Measurements from ENCODE around the gene COQ8B.
"Not testable (repeated sequence)": the region's sequence is repeated elsewhere in the genome, so short reads cannot be mapped to it uniquely, and the experiment has no call there.

The COQ8B gene

DNA sequence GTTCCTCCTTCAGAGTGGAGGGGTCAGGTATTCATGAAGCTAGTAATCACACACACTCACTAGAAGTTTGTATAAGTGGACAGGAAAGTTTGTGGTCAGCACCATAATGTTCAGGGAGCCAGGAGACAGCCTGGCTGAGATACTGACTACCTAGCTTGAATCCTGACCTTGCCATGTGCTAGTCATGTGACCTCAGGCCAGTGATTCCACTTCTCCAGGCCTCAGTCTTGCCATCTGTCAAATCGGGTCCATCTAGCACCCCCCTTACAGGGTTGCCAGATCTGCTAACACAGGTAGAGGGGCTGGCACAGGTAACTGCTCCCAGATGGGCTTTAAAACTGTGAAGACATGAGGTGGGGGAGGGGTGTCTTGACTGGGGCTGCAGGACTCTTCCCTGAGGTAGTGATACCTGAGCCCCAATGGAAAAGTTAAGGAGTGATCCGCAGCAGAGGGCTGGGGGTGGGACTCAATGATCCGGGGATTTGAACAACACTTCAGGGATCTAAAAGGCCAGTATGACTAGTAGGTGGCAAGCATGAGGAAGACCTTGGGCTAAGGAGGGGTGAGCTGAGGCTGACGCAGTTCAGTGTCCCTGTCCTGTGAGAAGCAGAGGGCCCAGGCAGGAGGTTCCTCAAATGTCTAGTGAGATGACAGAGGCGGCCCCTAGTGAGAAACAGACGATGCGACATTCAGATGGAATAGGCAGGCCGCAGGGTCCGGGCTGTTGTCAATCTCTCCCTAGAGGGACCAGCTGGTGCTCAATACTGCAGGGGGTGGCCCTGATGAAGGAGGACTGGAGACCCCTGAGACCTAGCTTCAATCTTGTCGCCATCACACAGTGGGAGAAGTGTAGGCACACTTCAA, 25.1 kb upstream of the COQ8B start:
- no peak for DNase-seq (ENCODE audit: low spot score)

DNA sequence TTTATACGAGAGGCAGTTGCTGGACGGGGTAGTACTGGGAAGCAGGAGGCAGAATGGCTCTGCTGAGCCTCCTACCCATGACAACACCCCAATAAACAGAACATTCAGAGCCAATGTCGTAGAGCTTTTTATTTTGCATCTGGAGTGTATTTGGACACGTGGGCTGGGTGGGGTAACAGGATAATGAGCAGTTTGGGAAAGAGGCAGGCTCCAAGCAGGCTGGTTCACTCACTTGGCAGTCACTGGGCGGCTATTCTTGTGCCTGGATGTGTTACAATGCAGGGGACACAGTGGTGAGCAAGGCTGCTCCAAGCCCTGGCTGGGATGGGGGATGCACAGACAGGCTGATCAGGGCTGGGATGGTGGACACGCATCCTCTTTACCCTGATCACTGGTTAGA, 24.1 kb upstream of the COQ8B start:
- DNase-seq (ENCODE audit: low spot score), result no peak

DNA sequence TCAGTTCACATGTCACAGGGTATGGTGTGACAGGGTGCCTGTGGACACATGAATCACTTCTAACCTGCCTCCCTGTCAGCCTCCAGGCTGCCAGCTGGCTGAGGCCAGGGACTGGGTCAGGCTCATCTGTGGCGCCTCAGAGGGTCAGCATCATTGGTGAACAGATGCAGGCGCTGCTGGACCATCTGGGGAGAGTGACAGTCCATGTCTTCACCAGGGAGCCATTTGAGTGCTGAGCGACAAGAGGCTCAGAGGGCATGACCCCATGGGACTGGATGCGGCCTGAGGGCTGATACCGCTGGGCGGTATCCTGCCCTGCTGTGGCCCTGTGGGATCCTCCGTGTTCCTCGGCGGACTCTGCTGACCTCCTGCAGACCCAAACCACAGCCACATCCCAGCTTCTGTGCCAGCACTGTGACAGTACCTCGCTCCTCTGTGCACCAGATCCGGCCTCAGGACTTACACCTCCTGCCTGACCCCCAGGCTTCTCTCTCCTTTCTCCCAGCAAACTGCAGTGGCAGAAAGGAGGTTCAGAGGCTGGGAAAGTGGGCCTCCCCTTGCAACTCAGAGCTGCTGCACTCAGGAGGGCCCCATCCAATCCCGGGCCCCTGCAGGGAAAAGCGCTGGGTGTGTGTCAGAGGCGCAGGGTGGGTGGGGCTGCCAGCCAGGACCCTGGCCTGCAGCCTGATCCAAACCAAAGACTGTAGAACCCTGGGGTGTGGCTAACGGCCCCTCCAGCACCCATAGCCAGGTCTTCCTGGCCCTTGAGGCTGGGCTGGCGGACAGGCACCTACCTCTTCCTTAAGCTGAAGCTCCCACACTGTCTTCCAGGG, 23.4 kb upstream of the COQ8B start:
- no peak for DNase-seq (ENCODE audit: low spot score)

DNA sequence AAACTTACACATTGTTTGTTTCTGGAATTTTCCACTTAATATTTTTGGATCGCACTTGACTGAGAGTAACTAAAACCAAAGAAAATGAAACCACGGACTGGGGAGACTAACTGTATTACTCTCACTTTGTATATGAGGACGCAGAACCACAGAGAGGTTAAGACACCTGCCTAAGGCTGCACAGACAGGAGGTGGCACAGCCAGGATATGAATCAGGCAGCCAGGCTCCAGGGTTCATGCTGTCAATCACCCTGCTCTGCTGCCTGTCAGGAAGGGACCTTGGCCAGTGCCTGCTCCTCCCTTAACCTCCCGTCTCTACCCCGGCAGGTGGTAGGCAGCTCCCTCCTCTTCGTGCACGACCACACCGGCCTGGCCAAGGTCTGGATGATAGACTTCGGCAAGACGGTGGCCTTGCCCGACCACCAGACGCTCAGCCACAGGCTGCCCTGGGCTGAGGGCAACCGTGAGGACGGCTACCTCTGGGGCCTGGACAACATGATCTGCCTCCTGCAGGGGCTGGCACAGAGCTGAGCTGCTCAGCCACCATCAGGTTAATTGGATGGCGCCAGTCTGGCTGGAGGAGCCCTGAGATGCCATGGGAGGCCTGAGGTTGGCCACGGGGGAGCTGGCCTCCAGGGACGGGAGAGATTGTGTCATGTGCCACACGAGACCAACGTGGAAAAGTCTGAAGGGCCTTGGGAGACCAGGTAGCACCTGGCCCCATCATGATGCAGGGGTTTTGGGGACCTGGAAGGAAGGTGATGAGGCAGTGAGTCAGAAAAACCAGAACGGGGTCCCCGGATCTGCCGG, 22.5 kb upstream of the COQ8B start:
- no peak for DNase-seq (ENCODE audit: low spot score)

DNA sequence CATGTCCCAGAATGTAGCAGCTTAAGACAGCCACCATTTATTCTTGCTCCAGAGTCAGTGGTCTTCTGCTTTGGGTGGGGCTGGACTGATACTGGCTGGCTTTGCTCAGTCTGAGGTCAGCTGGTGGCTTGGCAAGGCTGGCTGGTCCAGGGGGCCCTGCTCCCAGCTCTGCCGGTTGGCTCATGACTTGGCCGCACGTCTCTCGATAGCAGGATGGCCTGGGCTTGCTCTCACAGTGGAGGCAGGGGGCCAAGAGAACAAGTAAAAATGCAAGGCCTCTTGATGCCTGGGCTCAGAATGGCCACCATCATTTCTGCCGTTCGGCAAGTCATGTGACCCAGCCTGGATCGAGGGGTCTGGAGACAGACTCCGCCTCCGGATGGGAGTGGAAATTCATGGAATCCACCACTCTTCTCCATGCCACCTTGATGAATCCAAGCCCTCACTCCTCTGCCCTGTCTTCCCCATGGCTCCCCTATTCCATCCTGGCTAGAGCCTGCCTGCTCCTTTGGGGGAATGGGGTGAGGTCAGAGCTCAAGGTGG, 20.5 kb upstream of the COQ8B start:
- DNase-seq (ENCODE audit: low spot score), result no peak

DNA sequence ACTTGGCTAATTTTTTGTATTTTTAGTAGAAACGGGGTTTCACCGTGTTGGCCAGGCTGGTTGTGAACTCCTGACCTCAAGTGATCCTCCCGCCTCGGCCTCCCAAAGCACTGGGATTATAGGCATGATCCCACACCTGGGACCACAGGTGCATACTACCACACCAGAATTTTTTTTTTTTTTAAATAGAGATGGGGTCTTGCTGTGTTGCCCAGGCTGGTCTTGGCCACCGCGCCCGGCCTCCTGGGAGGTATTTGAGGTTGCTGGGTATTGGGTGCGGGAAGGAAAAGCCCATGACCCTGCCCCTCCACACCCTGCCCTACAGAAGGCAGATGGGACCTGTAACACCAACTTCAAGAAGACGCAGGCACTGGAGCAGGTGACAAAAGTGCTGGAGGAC, 20.0 kb upstream of the COQ8B start:
- DNase-seq (ENCODE audit: low spot score), result no peak

DNA sequence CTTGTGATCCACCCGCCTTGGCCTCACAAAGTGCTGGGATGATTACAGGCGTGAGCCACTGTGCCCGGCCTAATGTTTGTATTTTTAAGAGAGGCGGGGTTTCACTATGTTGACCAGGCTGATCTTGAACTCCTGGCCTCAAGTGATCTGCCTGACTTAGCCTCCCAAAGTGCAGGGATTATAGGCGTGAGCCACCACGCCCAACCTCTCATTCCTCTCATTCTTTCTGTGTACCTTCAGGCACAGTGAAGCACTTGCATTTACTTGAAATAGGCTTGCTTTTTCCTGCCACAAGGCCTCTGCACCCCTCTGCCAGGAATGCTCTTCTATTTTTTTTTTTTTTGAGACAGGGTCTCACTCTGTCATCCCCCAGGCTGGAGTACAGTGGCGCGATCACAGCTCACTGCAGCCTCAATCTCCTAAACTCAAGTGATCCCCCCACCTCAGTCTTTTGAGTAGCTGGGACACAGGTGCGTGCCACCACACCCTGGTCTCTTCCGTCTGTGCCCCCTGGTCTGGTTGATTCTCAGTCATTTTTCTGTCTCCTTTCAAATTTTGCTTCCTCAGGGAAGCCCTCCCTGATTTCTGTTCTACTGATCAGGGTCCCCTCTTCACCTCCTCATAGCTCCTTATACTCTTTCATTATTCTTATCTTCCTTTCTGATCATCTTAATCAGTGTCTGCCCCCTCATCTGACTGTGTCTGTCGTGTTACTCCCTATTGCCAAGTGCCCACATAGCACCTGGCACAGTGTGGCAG, 18.5 kb upstream of the COQ8B start:
- DNase-seq (ENCODE audit: low spot score), result no peak

DNA sequence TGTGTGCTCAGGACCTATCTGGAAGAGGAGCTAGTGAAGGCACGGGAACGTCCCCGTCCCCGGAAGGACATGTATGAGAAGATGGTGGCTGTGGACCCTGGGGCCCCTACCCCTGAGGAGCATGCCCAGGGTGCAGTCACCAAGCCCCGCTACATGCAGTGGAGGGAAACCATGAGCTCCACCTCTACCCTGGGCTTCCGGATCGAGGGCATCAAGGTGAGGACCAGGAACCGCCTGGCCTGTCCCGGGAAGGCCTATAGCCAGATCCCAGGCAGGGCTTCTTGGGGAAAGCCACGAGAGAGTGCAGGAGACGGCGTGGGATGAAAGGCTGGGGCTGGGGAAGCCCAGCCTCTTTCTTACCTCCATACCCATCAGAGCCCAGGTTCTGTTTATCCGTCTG, 16.5 kb upstream of the COQ8B start:
- no peak for DNase-seq (ENCODE audit: low spot score)

DNA sequence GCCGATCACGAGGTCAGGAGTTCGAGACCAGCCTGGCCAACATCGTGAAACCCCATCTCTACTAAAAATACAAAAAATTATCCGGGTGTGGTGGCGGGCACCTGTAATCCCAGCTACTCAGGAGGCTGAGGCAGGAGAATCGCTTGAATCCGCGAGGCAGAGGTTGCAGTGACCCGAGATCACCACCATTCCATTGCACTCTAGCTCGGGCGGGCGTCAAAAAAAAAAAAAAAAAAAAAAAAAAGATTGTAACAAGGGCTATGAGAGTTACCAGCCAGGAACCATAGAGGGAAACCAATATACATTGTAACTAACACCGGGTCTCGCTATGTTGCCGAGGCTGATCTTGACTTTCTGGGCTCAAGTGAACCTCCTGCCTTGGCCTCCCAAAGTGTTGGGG, 15.6 kb upstream of the COQ8B start:
- not testable (repeated sequence) for DNase-seq (ENCODE audit: low spot score)

DNA sequence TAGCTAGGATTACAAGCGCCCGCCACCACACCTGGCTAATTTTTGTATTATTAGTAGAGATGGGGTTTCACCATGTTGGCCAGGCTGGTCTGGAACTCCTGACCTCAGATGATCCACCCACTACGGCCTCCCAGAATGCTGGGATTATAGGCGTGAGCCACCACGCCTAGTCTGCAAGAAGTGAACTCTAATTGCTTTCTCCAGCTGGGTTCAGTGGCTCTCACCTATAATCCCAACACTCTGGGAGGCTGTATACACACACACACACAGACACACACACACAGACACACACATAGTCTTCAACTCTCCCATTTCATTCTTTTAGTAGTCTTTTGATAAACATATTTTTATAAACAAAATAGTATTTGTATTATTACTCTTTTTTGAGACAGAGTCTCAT, 13.4 kb upstream of the COQ8B start:
- DNase-seq (ENCODE audit: low spot score), result not testable (repeated sequence)

DNA sequence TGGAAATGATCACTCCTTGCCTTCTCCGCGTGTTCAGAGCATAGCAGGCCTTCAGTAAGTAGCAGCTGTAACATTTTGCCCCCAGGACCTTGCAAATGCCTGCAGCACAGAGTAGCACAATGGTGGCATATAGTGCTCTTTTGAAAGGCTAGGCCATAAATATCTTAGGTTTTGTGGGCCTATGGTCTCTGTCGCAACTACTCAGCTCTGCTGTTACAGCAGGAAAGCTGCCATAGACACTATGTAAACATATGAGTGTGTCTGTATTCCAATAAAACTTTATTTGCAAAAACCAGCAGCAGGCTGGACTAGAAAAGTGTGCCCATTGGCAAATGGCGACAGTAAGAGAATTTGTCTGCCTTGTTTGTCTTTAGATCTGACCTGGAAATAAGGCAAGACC, 9.6 kb upstream of the COQ8B start:
- DNase-seq (ENCODE audit: low spot score), result no peak

DNA sequence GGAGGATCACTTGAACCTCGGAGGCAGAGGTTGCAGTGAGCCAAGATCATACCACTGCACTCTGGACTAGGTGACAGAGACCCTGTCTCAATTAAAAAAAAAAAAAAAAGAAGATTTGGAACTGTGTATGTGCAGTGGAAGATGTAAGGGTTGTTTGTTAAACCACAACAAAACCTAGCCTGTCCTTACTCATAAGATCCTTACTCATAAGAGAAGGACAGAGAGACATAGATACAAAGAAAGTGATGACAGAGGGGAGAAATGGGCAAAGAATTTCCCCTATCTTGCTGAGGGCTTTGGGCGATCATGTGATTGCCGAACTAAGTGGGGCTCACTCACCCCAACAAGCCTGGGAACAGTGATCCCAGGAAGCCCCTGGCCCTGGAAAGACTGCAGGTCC, 8.2 kb upstream of the COQ8B start:
- DNase-seq (ENCODE audit: low spot score), result no peak

DNA sequence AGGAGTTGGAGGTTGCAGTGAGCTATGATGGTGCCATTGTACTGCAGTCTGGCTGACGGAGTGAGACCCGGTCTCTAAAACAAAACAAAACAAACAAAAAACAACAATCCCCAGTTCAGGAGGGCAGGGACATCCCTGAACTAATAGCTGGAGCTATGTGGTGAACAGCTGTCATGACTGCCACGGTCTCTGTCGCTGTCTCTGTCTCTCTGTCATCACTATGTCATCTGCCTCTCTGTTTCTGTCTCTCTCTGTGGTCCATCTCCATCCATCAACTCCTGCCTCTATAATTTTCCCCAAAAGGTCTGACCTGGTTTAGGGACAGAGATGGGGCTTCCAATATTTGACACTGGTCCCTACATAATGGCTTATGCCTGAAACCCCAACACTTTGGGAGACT, 7.6 kb upstream of the COQ8B start:
- no peak for DNase-seq (ENCODE audit: low spot score)

DNA sequence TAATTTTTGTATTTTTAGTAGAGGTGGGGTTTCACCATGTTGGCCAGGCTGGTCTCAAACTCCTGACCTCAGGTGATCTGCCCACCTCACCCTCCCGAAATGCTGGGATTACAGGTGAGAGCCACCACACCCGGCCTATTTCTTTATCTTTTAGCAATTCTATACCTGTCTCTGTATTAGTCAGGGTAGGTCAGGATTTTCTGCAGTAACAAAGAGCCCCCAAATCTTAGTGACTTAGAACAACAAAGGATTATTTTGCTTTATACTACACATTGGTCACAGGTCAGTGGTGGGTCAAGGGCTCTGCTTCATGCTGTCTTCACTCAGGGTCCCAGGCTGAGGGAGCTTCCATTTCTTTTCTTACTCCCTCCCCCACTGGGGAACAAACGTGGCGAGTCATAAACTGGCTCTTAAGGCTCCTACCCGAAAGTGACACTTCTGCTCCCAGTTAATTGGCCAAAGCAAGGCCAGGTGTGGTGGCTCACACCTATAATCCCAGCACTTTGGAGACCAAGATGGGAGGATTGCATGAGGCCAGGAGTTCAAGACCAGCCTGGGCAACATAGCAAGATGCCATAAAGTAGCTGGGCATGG, 7.1 kb upstream of the COQ8B start:
- no peak for DNase-seq (ENCODE audit: low spot score)

DNA sequence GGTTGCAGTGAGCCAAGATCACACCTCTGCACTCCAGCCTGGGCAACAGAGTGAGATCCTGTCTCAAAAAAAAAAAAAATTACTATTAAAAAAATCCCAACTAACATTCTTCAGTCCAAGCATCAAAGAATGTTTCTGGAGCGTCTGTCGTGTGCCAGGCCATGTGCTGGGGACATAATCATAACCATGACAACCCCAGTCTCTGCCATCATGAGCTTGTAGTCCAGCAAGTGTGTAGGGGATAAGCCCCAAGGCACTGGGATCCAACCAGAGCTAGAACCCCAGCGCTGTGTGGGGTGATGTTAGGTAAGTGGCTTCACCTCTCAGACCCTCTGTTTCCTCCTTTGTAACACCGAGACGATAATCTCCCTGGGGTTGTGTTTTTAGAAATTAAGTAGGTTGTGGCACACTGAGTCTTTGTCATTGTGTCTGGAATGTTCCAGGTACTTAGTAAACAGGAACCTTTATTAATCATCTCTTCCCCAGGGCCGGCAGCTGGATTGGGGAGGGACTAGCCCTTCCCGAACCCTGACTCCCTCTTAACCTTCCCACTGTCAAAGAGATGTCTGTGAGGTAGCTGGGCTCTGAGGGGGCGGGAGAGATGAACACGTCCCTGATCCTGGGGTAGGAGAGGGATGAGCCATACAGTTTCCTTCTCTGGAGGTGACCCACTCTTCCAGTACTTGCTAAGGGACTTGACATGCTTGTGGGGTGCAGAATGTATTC, 5.4 kb upstream of the COQ8B start:
- DNase-seq (ENCODE audit: low spot score), result no peak

DNA sequence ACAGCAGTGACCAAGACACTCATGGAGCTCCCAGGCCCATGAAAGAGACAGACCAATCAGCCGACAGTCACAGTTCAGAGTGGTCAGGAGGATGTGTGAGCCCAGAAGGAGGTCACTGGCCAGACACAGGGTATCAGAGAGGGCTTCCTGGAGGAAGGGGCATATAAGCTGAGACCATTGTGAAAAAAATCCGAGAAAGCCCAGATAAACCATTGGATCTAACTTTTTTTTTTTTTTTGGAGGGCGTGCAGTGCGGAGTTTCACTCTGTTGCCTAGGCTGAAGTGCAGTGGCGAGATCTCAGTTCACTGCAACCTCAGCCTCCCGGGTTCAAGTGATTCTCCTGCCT, 4.4 kb upstream of the COQ8B start:
- no peak for DNase-seq (ENCODE audit: low spot score)

DNA sequence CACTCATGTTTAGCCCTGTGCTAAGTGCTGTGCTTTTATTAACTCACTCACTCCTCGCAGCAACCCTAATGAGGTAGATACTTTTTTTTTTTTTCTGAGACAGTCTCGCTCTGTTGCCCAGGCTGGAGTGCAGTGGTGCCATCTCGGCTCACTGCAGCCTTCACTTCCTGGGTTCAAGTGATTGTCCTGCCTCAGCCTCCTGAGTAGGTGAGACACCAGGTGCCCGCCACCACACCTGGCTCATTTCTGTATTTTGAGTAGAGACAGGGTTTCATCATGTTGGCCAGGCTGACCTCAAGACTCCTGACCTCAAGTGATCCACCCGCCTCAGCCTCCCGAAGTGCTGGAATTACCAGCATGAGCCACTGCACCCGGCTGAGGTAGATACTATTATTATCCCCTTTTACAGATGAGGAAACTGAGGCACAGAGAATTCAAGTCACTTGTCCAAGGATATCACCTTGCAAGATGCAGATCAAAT, 2.8 kb upstream of the COQ8B start:
- DNase-seq (ENCODE audit: low spot score), result no peak

DNA sequence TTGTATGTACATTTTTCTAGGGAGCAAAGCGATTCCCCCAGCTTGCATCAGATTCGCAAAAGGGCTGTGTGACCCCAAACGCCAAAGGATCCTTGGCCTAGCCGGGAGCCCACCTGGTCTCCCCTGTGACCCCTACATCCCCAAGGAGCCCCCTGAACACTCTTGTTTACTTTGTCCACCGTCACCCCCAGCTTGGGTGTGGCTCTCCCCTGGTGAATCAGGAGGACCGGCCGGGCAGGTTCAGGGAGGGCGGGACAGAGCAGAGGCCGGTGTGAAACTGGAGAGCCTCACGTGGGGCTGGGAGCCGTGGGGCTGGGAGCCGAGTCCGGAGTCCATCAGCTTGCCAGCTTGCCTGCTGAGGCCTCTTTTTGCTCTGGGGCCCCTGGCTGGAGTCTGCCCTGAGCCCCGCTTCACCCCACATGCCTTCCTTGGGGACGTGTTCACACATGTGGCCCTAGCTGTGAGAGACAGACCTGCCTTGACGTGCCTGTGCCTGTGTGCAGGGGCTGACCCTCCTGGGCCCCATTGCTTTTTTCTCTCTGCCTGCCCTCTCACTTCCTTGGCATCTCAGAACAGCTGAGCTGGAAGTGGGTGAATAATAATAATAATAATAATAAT, 2.2 kb upstream of the COQ8B start:
- no peak for DNase-seq (ENCODE audit: low spot score)

DNA sequence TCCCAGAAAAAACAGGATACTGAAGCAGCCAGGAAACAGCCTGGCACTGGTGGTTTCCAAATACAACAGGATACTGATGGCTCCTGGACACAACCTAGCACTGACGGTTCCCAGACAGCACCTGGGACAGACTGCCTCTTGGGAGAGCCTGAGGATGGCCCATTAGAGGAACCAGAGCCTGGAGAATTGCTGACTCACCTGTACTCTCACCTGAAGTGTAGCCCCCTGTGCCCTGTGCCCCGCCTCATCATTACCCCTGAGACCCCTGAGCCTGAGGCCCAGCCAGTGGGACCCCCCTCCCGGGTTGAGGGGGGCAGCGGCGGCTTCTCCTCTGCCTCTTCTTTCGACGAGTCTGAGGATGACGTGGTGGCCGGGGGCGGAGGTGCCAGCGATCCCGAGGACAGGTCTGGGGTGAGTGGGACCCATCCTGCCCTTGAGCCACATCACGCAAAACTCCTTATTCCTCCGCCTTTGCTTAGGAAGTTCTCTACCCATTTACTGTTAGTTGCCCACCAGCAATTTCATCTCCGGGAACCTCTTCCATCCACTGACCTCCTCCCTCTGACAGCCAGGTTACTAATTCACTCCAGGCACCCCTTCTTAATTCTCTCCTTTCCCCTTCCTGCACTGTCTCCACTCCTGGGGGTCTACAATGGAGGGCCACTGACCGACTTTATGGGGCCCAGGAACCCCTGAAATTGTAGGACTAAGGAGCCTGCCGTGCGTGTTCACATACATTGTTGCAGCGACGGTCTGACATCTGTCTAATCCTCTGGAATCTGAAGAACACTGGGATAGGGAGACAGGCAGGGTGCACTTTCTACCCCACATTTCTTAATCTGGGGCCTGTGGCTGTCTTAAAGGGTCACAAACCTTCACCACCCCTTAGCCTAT, 1.4 kb upstream of the COQ8B start:
- DNase-seq (ENCODE audit: low spot score), result no peak
